HG03575 (cell line): ENCODE measurements around the gene KPNA3.

Experiments used
- ATAC-seq: cut with Tn5 transposase; IDR thresholded peaks from one replicate; pipeline ENCODE4 v1.9.1; 2021; ENCODE audit not compliant: unreplicated experiment, insufficient number of reproducible peaks, low FRiP score; ENCODE audit errors: extremely low read depth

KPNA3 gene

DNA sequence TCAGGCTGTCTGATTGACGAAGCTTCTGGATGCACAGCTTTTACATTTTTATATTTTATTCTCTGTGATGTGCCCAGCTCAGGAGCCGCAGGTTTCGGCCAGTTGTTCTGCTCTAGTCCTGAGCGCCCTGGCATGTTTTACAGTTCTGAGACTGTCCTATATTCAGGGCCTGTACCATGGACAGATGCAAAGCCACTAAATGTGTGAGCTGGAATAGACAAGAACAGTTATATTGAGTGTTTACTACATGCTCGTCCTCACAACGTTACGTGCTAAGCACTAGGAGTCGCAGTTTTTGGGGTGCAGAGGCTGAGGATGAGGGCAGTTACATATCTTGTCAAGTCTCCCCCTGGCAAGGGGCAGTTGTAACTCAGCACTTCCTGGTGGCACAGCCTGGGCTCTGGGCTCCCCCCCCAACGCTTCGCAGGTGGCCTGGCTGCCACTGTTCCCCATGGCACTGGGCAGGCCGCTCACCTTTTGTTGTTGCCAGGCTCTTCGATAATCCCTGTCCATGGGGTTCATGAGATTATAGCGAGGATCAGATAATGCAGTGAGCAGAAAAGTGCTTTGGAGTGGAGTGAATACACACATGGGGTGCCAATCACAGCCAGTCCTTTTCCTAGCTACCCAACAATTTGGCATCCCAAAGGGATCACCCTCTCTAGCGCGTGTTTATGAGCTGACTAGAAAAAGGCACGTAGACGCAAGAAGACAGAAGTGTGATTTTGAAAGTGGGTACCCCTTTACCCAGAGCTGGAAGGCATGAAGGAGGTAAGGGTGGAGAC, 140.7 kb downstream of the KPNA3 start:
- no peak for ATAC-seq

- no peak for ATAC-seq
These were observed 142.5 kb downstream of the KPNA3 start for GRCh38 chr13:49649963-49650312.
